G401 (cell line): ENCODE measurements around the gene SDK2. TPM values are rescaled to one million over a fixed set of nuclear protein-coding genes. Genes with fewer than 3 reads are reported as not detected.

ENCODE experiments used
- DNase-seq: peaks from one replicate; pipeline ENCODE4 v3.0.0-alpha.2; 2015; ENCODE audit warnings: low spot score
- in situ Hi-C: cut with HindIII; loops from 2 replicates; pipeline ENCODE4 v1.10.0; 2016; ENCODE audit warnings: low sequenced_read_pairs, mixed read lengths
- total RNA-seq: library from RNA; depleted of rRNA; stranded (reverse); fragments of >200 nt; shearing (Covaris generic); gene quantifications from 2 replicates; pipeline ENCODE4 v1.2.3, GENCODE V29; 2014

Gene SDK2
- total RNA-seq, 1 experiment from 2014 or later: 0.10 TPM

DNA sequence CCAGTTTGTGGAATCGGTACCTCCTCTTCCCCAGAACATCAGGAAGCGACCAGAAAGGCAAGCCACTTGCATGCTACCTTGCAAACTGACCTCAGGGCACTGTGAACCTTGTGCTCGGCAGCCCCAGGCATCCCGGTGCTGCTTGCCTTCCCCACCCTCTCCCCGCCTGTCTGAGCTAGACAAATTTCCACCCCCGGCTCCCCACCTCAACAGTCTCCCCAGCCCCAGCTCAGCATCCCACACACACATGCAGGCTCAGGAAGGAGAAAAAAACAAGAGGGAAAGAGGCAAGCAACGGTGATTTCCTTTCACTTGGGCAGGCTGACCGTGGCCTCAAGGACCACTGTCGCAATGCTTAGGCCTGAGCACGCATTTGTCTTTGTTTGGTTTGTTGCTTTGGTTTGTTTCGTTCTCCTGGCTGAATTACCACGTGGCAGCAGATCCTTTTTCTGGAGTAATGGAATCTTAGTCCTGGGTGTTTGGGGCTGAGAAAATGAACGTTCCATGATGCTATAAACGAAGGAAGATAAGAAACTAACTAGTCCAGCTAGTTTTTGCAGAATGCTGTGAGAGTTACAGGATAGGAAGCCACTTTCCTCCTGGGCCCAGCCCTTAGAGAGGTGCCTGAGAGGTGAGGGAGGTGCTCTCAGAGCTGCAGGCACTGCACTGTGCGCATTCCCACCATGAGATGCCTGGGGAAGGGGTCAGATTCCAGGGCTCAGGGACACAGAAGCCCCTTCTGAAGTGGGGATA lies 27.9 kb downstream of the SDK2 start:
- no peak for DNase-seq
- in situ Hi-C loops: no loop called here

DNA sequence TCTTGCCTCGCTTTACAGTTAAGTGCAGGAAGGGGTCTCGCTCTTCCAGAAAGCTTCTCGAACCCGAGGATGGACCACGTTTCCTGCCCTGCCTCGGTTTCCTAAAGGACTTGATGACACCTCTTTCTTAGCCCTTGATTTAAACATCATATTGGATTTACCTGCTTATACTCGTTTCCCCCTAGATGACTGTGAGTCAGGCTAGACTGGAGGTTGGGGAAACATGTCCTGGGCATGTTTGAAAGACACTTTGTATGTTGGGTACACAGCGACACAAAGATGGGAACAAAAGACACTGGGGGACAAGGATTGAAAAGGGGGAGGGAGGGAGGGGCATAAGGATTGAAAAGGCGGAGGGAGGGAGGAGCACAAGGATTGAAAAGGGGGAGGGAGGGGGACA lies 30.0 kb downstream of the SDK2 start:
- DNase-seq: no peak
- in situ Hi-C loops: no loop called here

DNA sequence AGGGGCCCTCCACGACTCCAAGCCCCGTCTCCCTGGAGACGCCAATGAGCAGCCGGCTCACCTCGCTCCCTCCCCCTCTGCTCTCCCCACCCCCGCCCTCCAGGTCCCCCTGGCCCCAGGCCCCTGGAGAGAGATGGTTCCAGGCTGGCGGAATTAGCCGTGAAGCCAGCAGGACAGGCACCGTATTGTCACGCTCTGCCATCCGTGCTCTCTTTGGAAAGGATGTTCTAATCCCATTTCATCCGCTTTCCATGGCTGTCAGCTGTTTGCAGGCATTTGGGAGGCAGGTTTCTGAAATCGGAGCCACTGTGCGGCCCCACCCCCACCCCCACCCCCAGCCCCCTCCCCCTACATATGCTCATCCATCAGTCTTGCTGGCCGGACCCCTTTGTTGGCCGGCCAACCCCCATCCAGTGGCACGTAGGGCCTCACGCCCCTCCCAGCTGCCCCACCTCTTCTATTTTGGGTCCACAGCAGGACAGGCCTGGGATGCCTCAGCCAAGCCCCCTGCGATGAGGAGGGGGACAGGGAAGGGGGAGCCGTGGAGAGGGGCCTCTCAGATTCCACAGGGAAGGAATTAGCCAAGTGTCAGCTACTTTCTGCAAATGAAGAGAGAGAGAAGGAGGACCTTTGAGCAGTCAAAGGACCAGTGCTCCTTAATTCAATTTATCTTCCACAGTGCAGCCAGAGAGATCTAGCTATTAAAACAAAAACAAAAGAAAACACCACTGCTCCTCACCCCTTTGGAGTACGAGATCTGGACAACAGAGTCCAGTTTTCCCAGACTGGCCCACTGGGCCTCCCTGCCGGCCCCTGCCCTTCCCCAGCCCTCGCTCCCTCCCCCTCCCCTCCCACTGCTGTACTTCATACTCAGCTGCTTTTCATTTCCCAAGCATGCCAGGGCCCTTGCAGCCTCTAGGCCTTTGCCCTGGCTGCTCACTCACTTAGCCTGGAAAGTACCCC lies 30.7 kb downstream of the SDK2 start:
- DNase-seq: no peak
- in situ Hi-C loops: no loop called here

DNA sequence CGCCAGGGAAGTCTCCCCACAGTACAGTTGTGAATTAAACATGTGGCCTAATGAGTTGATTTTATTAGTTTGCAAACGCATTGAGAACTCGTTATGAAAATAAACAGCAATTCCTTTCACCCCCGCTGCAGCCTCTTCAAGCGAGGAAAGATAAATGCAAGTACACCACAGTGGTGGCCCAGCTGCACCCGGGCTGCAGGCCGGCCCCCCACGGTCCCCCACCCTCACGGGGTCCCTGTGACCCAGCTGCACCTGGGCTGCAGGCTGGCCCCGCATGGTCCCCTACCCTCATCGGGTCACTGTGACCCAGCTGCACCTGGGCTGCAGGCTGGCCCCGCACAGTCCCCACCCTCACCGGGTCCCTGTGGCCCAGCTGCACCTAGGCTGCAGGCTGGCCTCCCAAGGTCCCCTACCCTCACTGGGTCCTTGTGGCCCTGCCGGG lies 32.2 kb downstream of the SDK2 start:
- in situ Hi-C loops: no loop called here
- DNase-seq: no peak

DNA sequence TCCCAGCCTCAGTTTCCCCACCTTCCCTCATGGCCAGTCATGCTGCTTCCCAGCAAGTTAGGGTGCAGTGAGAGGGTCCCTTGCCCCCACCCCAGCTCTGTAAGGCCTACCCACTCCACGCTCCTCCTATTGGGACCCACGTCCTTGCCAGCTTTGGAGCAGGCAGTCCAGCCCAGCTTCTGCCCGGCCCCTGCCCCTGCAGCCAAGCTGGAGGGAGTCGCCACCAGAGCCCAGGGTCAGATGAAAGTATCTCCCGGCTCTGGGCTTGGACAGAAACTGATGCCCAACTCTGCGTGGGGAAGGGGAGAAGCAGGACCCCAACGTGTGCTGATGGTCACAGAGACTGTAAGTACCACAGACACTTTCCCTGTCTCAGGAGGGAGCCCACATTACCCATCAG lies 32.6 kb downstream of the SDK2 start:
- in situ Hi-C loops: no loop called here
- no peak for DNase-seq

DNA sequence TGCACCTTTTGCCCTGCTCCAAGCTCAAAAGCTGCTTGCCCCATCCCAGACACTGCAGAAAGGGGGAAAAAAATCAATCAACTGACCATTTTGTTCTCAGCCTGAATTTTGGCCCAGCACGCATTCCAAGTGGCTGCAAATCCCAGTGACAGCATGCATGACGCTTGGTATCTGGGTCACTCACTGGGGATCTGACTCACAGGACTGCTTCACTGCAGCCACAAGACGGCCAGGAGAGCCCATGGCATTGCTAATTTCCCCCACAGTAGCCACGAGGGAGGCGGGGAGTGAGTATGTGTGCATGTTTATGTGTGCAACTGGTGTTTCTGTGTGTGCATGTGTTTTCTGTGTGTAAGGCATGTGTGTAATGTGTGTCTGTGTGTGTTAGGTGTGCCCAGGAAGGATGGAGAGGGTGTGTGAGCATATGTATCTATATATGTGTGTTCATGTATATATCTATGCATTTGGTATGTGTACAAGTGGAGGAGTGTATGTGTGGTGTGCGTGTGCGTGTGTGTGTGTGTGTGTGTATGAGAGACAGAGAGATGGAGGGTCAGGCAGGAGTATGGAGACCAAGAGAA lies 33.8 kb downstream of the SDK2 start:
- in situ Hi-C loops: no loop called here
- DNase-seq: peak; percentile 61

DNA sequence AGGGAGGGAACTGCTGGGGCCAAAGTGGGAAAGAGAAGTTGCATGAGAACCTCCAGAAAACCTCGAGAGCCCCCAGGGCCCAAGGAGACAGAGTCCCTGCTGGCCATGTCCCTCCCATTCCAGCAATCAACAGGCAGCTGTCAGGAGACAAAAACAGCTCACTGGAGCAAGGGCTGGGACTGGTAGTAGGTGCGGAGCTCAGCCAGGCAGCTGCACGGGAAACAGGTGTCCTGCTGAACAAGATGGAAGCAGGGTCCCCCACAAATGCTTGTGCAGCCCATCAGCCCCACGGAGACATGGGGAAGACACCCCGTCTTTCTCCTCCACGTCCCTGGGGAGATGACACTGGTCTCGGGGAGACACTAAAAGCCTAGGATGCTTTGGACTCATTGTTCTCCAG lies 34.5 kb downstream of the SDK2 start:
- in situ Hi-C loops: no loop called here

DNA sequence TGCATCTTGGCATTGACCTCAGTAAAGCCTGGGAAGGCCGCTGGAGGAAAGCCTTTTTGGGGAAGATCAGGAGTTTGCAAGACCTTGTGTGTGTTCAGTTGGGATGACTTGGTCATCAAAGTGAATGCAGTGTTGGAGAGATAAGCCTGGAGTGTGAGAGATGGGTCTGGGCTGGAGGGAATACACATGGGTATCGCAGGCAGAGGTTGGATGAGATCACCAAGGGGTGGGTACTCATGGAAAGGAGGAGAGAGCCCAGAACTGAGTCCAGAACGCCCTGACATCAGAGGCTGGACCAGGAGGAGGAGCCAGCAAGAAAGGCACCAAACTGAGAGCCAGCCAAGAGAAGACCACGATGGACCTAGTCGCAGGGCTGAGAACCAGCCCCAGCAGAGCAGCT lies 35.2 kb downstream of the SDK2 start:
- in situ Hi-C loops: no loop called here

More for the DNA sequence above, 34.5 kb downstream of the SDK2 start:
- no peak for DNase-seq

DNA sequence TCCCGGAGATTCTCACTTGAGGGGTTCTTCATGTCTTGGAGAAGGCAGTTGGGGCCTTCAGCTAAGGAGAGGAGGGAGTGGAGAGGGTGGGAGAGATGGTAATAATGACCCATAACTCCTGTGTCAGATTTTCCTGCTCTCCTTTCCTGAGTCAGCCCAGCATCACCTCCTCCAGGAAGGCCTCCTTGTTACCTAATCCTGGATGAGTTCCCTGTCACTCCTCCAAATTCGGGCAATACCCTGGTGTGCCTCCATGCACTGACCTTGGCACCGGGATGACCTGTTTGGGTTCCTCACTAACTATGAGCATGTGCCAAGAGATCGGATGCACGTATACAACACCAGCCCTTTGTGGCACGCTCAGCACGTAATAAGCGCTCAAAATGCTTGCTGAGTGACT lies 38.8 kb downstream of the SDK2 start:
- in situ Hi-C loops: no loop called here
- no peak for DNase-seq

More for the DNA sequence above, 35.2 kb downstream of the SDK2 start:
- DNase-seq: no peak

DNA sequence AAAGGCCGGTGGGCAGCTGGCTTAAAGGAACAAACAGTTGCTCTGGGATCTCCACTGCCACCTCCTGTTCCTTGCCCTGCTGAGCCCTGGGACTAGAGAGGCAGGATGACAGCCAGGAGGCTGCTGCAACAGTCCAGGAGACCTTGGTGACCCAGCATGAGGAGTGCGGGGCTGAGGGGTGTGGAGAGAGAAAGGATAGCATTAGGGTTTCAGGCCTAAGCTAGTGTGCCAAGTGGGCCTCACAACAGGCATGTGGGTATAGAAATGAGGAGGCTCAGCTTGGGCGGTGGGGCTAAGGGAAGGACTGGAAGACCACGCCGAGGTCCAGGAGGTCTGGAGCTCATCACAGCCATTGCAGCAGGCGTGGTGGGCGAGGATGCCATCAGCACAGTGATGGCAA lies 39.8 kb downstream of the SDK2 start:
- in situ Hi-C loops: no loop called here
- no peak for DNase-seq

DNA sequence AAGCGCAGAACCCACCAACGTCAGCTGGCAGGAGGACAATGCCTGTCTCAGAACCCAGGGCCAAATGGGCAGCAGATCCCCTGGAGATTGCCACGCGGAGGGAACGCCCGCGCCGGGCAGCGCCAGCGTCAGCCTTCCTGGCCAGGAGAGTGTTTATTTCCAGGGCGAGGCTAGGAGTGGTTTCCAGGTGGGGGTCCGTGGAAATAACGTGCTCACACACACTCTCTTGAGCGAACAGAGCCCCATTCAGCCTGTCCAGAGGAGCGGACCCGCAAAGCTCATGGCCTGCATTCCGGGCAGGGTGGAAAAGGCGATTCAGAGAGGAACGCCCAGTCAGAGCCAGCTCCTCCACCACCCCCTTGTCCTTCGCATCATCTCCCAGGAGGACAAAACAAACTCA lies 40.3 kb downstream of the SDK2 start:
- in situ Hi-C loops: no loop called here
- DNase-seq: no peak

DNA sequence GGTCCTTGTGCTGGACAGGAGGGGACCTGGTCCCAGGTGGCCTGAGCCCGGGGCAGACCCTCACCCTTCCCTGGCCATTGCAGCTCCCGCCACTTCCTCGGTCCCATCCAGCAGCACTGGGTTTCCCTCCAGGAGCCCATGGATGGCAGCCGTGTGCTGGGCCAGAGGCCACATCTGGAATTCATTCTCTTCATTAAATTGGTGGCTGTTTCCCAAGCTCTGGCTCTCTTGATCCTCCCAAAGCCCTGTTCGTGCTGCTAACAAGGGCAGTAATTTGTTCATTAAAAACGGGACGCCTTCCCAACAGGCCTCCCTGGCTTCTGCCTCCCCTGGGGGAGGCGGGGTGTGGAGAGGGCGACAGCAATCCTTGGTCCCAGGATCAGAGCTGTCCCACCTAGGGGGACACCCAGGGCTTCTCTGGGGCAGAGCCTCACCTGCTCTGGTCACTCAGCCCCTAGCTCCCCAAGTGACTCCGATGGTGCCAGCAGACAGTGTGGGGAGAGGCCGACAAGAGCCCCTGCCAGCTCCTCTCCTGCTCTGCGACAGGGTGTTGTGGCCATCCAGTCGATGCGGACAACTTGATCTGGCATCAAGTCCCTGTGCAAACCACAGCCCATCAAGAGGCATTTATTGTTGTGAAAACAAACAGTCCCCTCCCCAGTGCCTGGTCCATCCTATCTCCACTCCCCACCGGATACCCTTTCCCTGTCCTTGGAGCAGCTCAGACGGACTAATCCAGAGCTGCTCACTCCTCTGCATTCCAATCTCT lies 44.0 kb downstream of the SDK2 start:
- in situ Hi-C loops: no loop called here
- no peak for DNase-seq

DNA sequence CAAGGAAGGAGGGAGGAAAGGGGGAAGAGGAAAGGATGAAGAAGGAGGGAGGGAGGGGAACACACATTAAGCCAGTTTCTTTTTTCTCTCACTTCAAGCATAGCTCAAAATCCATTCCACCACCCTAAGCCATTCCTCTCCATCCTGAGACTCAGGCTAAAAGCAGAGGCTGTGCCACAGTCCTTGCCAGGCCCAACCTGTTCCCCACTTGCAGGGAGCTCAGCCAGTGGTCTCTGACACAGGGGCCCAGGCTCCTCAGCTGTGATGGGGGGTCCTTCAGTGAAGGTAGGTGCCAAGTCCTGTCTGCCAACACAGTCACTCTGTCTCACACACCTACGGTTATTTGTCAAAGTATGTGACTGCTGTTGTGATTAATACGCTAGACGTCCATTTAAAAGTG lies 44.6 kb downstream of the SDK2 start:
- in situ Hi-C loops: no loop called here
- no peak for DNase-seq

DNA sequence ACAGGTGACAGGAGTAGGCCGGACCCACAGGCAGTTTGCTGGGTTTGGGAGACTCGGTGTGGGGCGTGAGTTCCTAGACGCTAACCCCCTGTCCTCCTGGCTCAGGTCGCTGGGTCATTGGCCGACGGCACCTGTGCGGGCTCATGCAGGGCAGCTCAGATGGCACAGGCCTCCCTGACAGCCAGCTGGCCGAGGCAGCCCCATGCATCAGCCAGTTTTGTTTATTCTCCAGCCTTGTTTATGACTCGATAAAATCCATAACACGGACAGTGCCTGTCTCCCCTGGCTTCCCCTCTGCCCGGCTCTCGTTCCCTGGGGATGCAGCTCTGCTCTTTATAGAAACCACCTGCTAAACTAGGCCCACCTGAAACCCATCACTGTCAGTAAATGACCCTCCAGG lies 46.0 kb downstream of the SDK2 start:
- in situ Hi-C loops: no loop called here
- no peak for DNase-seq

DNA sequence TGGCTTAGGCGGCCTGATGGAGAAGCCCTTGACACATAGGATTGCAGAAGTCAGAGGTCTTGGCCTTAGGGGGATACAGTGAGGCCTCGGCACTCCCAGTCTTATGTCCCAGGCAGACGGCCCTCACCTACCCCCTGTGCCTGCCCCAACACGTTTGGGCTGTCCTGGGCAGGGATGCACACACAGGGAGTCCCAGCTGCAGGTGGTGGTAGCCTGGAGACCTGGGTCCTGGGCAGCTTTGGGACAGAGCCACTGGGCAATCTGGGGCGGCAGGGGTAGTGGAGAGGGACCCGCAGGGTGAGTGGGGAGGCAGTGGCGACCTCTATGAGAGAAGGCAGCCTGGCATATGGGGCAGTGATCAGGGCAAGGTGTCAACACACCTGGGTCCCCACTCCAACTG lies 48.3 kb downstream of the SDK2 start:
- in situ Hi-C loops: no loop called here
- no peak for DNase-seq

DNA sequence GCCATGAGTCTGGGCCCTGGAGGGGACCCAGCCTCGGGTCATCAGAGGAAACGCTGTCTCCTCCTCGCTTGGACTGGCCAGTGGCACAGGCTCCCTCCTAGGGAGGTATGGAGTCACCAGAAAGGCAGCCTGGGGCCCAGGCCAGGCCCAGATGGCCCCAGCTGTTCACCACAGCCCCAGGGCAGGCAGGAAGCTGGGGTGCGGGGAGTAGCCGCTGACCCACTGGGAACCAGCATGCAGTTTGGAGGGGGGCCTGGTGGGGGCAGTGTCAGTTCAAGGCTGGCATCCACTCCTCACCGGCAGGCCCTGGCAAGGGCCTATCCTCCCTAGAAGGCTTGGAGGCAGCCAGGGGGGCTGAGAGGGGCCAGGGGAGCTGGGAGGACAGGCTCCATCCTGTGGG lies 48.8 kb downstream of the SDK2 start:
- in situ Hi-C loops: no loop called here
- no peak for DNase-seq

DNA sequence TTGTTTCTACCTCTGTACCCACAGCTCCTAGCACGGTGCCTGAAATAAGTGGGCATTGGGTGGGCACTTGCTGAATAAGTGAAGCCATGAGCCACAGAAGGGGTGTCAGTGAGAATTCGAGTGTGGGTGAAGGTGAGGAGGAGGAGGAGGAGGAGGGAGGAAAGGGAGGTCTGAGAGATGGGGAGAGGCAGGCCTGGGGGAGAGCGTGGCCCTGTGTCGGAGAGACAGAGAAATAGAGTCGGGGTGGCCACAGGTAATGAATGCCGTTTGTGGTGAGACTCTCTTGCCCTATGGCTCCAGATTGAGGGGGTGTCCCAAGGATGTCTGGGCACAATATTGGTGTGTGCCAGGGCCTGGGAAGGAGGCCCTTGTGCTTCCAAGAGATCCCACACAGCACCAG lies 49.2 kb downstream of the SDK2 start:
- DNase-seq: no peak
- in situ Hi-C loops: no loop called here

DNA sequence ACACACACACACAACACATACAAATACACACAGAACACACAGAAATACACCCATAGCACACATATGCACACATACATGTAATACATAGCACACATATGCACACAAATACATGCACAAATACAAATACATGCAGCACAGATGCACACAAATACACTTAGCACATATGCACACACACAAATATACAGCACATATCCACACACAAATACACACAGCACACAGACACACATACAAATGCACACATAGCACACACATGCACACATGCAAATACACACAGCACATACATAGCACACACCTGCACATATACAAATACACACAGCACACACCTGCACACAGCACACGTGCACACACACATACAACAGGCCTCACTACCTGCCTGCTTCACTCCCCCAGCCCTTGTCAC lies 49.6 kb downstream of the SDK2 start:
- no peak for DNase-seq
- in situ Hi-C loops: no loop called here

DNA sequence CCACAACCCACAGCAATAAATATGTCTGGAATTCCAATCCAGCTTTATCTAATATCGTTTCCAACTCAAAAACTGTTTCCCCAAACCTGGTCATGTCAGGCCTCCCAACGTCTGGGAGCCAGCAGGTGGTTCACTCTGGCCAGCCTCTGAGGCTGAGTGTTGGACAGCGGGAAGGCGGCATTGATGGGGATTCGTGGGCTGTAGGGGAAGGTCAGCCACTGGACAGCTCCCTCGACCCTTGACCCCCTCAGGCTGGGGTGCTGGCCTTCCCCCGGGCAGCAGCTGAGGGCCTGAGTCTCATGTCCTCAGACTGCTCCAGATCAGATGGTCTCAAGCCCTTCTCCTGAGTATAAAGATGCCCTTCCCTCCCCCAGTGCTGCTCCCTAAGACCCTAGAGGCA lies 50.2 kb downstream of the SDK2 start:
- in situ Hi-C loops: no loop called here
- no peak for DNase-seq
